GM20000 (cell line): Measurements from ENCODE around the gene CASK.
"Not testable (repeated sequence)": the region's sequence is repeated elsewhere in the genome, so short reads cannot be mapped to it uniquely, and the experiment has no call there.

ENCODE experiments used
- DNase-seq: peaks from one replicate; pipeline ENCODE4 v3.0.0; 2012; ENCODE audit warnings: low spot score
- TF ChIP-seq, protein P1 (sequence below): IDR thresholded peaks from 2 replicates; pipeline ENCODE4 v1.5.1; 2012; ENCODE audit warnings: mild to moderate bottlenecking, control low read depth; ENCODE audit errors: extremely low read depth, missing control alignments

CASK gene

DNA sequence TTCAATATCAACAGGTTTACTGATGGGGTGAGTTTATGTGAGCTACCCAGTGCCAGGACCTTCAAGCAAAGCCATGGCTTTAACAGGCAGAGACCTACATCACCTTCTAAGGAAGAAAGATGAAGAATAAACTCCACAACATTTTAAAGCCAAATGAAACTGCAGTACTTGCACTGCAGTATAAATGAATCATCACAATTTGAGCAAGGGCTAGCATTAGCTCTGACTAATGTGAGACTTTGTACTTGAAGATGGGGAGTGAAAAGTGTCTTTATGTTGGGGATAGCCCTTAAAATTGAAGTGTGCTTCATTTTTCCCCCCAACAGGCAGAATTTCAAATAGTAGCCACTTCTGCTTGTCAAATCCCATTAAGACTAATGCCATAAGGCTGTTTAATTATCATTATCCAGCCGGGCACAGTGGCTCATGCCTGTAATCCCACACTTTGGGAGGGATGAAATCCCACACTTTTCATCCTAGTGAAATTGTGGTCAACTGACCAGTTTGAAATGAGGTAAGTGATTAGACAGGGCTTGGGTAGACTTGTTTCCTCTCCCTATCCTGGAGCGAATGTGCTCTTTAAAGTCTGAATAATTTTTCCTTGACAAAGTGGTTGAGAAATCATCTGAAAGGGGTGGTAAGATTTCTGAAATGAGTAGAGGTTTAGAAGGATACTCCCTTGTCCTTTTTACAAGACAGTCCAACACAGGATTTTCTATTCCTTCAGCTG is 261.8 kb downstream of the CASK start:
- no peak for DNase-seq
- TF ChIP-seq, protein P1, sequence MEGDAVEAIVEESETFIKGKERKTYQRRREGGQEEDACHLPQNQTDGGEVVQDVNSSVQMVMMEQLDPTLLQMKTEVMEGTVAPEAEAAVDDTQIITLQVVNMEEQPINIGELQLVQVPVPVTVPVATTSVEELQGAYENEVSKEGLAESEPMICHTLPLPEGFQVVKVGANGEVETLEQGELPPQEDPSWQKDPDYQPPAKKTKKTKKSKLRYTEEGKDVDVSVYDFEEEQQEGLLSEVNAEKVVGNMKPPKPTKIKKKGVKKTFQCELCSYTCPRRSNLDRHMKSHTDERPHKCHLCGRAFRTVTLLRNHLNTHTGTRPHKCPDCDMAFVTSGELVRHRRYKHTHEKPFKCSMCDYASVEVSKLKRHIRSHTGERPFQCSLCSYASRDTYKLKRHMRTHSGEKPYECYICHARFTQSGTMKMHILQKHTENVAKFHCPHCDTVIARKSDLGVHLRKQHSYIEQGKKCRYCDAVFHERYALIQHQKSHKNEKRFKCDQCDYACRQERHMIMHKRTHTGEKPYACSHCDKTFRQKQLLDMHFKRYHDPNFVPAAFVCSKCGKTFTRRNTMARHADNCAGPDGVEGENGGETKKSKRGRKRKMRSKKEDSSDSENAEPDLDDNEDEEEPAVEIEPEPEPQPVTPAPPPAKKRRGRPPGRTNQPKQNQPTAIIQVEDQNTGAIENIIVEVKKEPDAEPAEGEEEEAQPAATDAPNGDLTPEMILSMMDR, result no peak

DNA sequence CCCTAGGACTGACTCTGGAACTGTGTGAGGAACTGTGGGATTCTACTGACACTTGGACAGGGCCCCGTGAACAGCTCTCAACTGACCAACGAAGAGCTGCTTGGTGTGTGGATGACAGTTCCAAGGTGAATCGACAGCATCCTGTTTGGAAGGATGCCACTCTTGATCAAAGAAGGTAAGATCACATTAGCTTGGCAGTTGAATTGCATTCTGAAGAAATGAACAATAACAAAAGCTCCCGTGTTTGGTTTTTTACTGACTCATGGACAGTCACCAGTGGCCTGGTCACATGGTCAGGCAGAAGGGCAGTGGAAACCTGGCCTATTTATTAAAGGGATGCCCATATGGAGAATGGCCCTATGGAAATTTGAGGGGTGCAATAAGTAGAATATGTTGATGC is 267.7 kb downstream of the CASK start:
- TF ChIP-seq, protein P1, result no peak

DNA sequence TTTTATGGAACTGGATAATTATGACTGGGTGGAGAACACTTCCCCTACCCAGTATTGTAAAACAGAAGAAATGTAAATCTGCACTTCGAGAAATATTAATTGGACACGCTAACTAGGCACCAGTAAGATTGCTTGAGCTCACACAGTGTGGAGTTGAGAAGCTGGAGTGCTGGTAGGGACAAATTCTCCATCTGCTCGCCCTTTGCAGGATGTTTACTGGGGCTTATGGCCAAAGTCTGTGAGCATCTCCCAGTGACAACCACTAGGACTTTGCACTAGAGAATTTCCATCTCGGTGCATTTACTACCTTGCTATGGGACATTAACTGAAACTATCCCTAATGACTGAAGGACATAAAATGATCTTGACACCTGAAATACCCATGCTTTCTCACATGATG is 268.3 kb downstream of the CASK start:
- no peak for DNase-seq
- TF ChIP-seq, protein P1, result no peak

More for the DNA sequence above, 267.7 kb downstream of the CASK start:
- DNase-seq, result no peak

DNA sequence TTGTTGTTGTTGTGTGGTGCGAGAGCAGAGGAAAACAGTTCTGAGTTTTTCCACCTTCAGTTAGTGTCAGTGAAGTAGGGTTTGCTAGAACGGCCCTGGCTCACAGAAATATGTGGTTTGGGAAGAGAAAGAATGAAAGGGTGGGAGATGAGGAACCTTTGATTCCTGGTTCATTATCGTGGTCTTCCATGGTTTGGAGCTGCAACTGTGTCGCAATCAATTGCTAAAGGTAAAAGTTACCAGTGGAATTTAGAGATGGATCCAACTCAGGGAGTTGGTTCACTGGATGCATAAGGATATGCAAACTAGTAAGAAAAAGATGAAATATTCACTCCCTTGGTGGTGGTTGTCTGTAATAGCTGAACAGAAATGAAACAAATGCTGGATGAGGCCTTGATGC is 270.2 kb downstream of the CASK start:
- TF ChIP-seq, protein P1, result no peak
- no peak for DNase-seq

DNA sequence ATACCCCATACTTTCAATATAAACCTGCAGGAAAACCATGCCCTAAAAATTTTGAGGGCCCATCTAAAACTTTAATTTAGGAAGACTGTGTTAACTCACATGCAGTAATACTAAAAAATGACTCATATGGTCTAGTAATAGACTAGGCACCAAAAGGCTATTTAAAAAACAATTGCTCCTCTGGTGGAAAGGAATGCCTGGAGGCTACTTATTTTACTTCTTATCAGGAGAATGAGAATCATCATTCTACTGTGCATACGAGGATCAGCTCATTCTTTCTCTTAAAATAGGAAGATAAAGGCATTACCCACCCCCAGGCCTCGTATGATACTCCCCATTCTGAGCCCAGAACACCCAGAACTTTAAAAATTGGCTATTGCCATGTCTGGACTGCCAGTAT is 277.2 kb downstream of the CASK start:
- not testable (repeated sequence) for DNase-seq

DNA sequence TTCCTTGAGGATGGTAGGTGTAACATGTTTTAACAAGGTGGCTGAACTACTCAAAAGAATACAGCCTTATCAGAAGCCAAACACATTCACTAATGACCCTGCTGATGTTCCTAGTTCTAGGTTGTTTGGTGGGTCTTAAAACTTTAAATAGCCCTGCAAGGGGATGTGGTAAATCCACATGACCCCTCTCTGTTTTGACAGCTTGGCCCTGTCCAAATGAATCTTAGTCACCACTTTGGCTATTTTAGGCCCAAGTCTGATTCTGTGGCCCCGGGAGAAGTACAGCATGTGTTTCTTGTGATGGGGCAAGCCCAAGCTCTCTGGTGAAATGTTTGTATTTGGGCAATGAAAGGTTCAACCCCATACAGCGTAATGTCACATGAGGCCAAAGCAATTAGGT is 289.1 kb downstream of the CASK start:
- DNase-seq, result no peak
- TF ChIP-seq, protein P1, result no peak

DNA sequence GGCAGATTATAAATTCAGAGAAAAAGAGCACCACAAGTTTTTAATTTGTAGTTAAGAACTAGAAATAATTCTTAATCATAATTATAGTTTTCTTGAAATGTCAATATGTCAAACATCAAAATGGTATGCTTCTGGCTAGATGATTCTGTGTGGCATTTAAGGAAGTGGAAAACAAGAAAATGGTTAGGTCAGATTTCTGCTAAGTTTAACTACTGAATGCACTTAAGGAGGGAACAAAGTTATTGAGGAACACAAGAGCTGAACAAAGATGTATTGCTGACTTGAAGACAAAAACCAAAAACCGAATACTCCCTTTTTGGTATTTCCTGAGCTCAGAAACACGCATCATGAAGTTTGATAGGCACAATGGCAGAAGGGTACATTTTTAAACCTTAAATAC is 293.3 kb downstream of the CASK start:
- TF ChIP-seq, protein P1, result no peak
- DNase-seq, result no peak

DNA sequence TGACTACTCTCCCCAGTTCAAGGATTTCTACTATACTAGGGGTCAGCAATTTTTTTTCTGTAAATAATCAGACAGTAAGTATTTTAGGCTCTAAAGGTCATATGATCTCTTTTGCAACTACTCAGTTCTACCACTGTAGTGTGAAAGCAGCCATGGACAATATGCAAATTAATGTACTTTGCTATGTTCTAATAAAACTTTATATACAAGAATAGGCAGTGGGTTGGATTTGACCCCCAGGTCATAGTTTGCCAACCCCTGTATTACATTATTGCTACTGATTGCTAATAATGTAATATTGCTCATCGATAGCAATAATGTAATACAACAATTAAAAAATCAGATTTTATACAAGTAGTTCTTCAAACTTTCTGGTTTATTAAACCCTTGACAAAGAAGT is 293.8 kb downstream of the CASK start:
- TF ChIP-seq, protein P1, result no peak
- DNase-seq, result no peak
